ENCODE data around the gene ARFIP1.
A peak's percentile ranks its signal among the peaks of the same experiment; 100 is the strongest.
"Not testable (repeated sequence)": the region's sequence is repeated elsewhere in the genome, so short reads cannot be mapped to it uniquely, and the experiment has no call there.

The ARFIP1 gene

DNA sequence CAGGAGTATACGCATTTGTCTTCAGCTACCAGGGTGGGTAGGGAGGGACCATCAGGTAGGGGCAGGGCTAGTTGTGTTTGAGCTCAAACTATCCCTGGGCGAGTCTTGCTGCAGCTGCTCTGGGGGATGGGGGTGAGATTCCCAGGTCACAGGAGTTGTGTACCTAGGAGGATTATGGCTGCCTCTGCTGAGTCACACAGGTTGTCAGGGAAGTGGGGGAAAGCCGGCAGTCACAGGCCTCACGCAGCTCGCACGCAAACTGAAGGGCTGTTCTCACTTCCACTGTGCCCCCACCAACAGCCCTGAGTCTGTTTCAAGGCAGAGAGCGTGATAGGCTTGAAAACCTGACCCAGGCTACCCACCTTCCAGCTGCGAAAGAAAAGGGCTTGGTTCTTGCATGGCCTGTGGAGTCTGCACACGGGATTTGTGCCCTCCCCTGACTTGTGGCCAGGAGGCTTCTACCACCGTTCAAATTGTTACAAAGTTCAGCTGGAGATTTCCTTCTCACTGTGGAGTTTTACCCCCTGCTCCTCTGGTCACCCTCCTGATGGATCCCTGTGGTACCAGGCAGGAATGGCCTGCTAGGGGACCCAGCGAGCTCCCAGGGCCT is 63.8 kb downstream of the ARFIP1 start:
- DNase-seq (ENCODE audit: low read depth): no peak

DNA sequence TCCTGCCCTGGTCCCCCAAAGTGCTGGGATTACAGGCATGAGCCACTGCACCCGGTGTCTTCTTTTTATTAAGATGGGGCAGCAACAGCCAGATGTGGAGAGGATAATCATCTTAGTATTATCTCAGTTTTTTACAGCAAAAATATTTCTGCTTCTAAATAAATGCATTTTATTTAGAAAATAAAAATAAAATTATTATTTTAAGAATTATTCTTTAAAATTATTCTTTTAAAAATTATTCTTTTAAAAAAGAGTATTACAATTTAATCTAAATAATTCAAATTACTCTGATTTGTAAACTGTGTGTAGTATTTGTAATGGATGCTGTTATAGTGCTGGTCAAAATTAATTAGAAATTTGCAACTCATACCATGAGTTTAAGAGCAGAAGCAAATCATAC is 67.6 kb downstream of the ARFIP1 start:
- DNase-seq (ENCODE audit: low read depth): no peak

DNA sequence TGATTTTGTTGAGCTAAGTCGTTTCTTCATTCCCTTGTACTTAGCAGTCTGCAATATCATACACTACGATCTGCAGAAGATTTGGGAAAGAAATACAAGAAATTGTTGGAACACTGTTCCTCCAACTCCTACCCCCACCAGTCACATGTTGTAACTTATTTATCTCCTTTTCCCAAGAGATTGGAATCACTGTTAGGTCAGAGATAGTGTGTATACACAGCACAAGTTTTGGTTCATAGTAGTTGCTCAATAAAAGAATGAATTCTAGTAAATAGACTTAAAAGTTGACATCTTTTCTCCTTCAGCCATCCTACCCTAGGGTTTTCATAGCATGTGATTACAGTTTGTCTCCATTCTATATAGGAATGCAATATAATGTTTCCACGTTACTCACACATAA is 68.8 kb downstream of the ARFIP1 start:
- no peak for DNase-seq (ENCODE audit: low read depth)

DNA sequence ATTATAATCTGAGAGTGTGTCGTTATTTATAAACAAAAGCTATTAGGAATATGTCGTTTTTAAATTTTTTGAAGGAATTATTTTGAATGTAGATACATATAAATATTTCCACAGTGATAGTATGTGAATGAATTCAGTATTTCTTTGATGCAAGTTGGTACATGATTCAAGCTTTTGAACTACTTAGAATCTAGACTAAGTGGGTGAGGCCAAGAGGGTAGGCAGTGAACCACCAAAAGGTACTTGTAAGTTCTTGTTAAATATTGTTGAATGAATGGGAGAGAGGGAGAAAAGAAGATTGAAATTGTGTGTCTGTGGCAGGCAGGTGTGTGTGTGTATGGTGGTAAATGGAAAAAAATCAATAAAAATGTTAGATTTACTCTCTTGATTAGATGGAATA is 69.6 kb downstream of the ARFIP1 start:
- no peak for DNase-seq (ENCODE audit: low read depth)

- no peak for DNase-seq (ENCODE audit: low read depth)
These were observed 70.6 kb downstream of the ARFIP1 start for GRCh38 chr4:152850377-152850776.

DNA sequence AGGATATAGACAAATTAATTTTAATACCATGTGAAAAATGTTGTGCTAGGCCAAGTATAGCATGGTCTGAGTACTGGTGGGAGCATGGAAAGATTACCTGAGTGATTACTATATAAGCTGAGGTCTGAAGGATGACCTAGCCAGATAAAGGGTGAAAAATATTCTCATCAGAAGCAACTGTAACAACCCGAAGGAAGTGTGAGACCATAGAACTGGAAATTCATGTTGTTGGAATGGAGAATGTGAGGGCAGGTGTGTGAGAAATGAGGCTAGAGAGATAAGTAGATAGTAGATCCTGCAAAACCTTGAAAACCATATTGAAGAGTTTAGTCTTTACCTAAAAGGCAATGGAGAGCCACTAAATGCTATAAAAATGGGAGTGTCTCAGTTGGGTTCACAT is 71.5 kb downstream of the ARFIP1 start:
- no peak for DNase-seq (ENCODE audit: low read depth)

DNA sequence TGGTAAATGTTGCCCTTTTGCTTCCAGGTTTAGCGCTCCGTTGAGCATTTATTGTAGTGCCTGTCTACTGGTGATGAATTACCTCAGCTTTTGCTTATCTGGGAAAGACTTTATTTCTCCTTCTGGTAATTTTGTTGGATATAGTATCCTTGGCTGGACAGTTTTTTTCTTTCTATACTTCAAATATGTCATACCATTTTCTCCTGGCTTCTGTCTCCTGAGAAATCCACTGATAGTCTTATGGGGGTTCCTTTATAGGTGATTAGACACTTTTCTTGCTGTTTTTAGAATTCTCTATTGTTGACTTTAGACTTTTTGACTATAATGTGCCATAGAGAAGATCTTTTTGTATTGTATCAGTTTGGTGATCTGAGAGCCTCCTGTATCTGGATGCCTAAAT is 73.5 kb downstream of the ARFIP1 start:
- no peak for DNase-seq (ENCODE audit: low read depth)

DNA sequence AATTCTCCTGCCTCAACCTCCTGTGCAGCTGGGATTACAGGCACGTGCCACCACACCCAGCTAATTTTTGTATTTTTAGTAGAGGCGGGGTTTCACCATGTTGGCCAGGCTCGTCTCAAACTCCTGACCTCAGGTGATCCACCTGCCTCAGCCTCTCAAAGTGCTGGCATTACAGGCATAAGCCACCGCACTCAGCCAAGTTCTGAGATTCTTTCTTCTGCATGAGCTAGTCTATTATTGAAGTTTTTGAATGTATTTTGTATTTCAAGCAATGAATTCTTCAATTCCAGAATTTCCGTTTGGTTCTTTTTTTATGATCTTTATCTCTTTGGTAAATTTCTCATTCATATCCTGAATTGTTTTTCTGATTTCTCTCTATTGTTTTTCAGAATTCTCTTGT is 74.3 kb downstream of the ARFIP1 start:
- DNase-seq (ENCODE audit: low read depth): not testable (repeated sequence)

- no peak for DNase-seq (ENCODE audit: low read depth)
These were observed 77.2 kb downstream of the ARFIP1 start for GRCh38 chr4:152856960-152857359.

- DNase-seq (ENCODE audit: low read depth): no peak
These were observed 79.2 kb downstream of the ARFIP1 start for GRCh38 chr4:152858934-152859333.

GRCh38 chr4:152860046-152860445 is 80.3 kb downstream of the ARFIP1 start:
- no peak for DNase-seq (ENCODE audit: low read depth)

- DNase-seq (ENCODE audit: low read depth): no peak
These were observed 82.9 kb downstream of the ARFIP1 start for GRCh38 chr4:152862608-152863007.

DNA sequence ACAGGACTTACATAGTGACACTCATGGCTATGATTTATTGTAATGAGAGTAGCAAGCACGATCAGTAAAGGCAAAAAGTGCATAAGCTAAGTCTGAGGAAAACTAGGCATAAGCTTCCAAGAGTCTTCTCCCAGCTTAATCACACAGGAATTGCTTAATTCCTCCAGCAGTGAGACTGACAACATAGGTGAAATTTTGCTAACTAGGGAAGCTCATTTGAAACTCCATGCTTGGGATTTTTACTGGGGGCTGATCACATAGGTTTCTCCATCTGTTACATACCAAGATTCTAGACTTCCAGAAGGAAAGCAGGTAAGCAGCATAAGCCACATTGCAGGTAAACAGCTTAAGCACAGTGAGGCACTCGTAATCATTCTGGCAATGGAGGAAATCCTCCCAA is 84.6 kb downstream of the ARFIP1 start:
- DNase-seq (ENCODE audit: low read depth): no peak

GRCh38 chr4:152866432-152866993 is 86.8 kb downstream of the ARFIP1 start:
- DNase-seq (ENCODE audit: low read depth): not testable (repeated sequence)

- no peak for DNase-seq (ENCODE audit: low read depth)
These were observed 90.9 kb downstream of the ARFIP1 start for GRCh38 chr4:152870606-152871005.

DNA sequence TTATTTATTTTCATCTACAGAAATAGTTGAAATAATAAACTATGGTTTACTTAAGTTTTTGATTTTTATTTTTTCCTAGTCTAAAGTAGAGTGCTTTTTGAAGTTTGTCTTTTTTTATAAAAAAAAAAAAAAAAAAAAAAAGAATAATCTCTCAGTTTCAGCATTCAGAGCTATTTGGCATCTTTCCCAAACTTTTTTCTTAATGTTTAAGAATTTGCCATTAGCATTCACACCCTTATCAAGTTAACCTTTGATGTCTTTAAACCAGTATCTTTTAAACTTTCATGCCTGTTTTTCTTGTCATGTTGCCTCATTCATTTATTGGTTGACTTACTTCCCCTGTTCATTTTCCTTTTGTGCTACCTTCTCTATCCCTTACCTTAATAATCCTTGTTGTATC is 95.5 kb downstream of the ARFIP1 start:
- no peak for DNase-seq (ENCODE audit: low read depth)

DNA sequence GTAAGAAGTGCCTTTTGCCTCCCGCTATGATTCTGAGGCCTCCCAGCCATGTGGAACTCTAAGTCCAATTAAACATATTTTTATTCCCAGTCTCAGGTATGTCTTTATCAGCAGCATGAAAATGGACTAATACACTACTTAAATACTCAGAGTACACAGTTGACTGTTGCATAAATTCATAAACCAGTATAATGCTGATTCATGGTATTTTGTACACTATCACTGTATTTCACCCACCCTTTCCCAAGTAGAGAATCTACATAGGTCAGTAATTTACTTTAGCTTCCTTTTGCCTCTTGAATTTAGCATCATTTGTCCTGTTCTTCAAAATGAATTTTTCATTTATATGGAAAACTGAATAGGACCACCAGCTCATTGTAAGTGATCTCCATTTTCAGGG is 98.1 kb downstream of the ARFIP1 start:
- no peak for DNase-seq (ENCODE audit: low read depth)

DNA sequence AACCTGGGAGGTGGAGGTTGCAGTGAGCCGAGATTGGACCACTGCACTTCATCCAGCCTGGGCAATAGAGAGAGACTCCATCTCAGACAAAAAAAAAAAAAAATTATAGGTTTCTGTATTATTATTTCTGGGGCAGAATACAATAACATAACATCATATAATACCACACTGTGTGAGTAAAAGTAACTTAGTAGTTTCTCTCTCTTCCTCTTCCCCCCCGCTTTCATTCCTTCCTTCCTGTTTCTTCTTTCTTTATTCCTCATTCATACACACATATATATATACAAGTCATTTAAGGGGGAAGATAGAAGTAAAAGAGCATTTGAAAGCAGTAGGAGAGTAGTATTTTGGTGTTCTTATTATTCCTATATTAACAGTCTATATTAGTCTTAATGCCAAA is 100.5 kb downstream of the ARFIP1 start:
- DNase-seq (ENCODE audit: low read depth): no peak

DNA sequence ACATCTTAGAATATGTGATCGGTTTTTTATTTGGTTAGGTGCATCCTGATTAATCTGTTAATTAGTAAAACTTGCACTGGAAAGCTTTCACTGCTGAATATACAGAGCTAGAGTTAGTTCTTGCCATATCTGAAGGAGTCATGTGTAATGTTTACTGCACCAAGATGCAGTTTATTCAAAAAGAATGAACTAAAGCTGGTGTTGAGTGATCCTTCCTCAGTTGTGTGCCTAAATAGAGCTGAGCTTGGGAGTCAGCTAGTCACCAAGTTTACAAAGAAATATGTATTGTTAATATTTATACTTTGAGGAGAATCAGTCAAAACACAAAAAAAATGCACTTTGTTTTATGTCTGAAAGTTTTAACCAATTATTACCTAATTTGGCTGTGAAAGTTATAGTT is 102.2 kb downstream of the ARFIP1 start:
- DNase-seq (ENCODE audit: low read depth): no peak

GRCh38 chr4:152885185-152885584 is 105.4 kb downstream of the ARFIP1 start:
- no peak for DNase-seq (ENCODE audit: low read depth)

GRCh38 chr4:152886201-152886600 is 106.4 kb downstream of the ARFIP1 start:
- DNase-seq (ENCODE audit: low read depth): no peak

- no peak for DNase-seq (ENCODE audit: low read depth)
These were observed 108.2 kb downstream of the ARFIP1 start for GRCh38 chr4:152887981-152888380.

DNA sequence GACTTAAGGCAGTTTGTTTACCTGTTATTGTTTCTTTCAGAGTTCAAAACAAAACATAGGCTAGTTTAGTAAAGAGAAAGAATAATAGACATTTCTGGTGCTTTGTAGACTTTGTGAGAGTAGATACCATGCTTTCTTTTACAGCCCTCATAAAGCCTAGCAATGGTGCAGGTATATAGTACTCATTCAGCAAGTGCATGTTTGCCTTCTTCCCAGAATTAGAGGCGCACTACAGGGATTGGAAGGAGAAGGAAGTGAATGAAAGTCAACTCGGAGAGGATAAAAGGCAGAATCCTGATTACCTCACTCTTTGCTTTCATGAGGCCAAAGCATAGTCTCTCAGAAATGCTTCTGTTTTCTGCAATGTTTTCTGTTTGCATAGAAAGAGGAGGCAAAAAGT is 113.2 kb downstream of the ARFIP1 start:
- no peak for DNase-seq (ENCODE audit: low read depth)

DNA sequence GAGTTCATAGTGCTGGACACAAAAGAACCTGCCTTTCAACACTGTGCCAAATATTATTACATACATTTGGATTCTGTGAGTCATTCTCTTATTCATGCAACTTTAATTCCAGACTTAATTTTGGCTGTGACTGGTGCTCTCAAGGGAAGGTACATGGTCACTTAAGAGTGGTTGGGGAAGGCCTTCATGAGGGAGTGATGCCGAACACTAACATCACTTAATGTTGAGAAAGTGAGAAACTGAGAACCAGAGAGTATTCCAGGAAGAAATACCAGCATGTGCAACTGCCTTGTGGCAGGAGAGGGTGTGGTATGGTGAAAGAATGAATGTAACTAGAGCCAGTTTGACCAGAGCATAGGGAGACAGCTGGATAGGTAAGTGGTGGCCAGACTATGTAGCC is 114.9 kb downstream of the ARFIP1 start:
- peak; percentile 39 for DNase-seq (ENCODE audit: low read depth)

Measured in stromal cell of bone marrow (primary cell).